GM18508 (cell line): ENCODE measurements around the gene MTHFD2L.
"Not testable (repeated sequence)": the region's sequence is repeated elsewhere in the genome, so short reads cannot be mapped to it uniquely, and the experiment has no call there.

Source experiments
- ATAC-seq: cut with Tn5 transposase; IDR thresholded peaks from one replicate; pipeline ENCODE4 v1.9.1; 2021; ENCODE audit warnings: moderate number of reproducible peaks; ENCODE audit not compliant: insufficient read depth, unreplicated experiment

The MTHFD2L gene

DNA sequence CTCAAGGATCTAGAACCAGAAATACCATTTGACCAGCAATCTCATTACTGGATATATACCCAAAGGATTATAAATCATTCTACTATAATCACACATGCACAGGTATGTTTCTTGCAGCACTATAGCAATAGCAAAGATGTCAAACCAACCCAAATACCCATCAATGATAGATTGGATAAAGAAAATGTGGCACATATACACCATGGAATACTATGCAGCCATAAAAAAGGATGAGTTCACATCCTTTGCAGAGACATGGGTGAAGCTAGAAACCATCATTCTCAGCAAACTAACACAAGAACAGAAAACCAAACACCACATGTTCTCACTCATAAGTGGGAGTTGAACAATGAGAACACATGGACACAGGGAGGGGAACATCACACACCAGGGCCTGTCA, 25.7 kb upstream of the MTHFD2L start:
- not testable (repeated sequence) for ATAC-seq

GRCh38 chr4:74132944-74133343, 25.0 kb upstream of the MTHFD2L start:
- no peak for ATAC-seq

- peak; percentile 70 for ATAC-seq
Measured at GRCh38 chr4:74133786-74134499, 24.0 kb upstream of the MTHFD2L start.

- ATAC-seq, result no peak
Measured at GRCh38 chr4:74134500-74134852, 23.4 kb upstream of the MTHFD2L start.

DNA sequence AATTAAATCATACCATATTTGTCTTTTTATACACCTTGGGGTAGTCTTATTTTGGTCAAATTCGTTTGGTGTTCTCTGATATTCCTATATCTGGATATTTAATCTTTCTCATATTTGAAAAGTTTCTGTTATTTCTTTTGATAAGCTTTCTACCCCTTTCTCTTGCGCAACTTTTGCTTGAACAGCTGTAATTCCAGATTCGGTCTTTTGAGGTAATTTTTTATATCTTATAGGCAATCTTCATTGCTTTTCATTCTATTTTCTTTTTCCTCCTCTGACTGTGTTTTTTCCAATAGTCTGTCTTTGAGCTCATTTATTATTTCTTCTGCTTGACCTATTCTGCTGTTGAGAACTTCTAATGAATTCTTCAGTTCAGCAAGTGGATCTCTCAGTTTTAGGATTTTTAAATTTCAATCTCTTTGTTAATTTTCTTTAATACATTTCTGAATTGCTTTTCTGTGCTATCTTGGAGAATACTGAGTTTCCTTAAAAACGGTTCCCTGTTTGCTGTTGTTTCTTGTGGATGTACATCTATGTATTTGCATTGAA, 11.3 kb upstream of the MTHFD2L start:
- no peak for ATAC-seq

GRCh38 chr4:74148205-74148604, 9.7 kb upstream of the MTHFD2L start:
- ATAC-seq, result no peak

GRCh38 chr4:74152836-74153235, 5.1 kb upstream of the MTHFD2L start:
- ATAC-seq, result no peak

- no peak for ATAC-seq
Measured at GRCh38 chr4:74156521-74156920, 1.4 kb upstream of the MTHFD2L start.

GRCh38 chr4:74157154-74157553, 764 bp upstream of the MTHFD2L start:
- ATAC-seq, result no peak

DNA sequence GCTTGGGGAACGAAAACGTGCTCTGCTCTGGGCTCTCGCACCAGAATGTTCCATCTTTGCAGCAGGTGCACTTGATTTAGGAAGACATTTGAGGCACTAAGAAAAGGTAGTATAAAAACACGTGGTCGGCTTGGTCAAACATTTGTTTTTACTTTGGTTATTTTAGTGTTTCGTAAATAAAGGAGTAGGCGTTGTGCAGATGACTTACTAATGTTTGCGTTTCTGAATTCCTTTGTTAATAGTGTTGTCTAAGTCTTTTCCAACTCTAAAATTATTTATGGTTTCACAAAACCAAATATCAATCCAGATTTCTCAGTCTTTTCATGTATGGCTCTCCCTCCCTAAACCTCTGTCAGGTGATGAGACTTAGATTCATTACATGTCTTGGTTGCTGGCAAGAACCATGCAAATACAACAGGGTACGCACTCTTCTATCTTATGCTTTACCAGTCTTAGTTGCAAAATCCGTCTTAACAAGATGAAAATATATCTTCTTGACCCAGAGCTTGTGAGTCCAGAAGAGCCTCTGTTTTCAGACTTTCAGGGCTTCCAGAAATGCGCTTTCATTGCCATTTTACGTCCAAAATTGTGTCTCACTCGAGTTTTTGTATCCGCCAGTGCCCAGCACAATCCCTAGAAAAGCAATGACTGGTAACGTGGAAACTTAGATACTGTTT, 686 bp downstream of the MTHFD2L start:
- ATAC-seq, result no peak

- ATAC-seq, result no peak
Measured at GRCh38 chr4:74159143-74159709, 1.3 kb downstream of the MTHFD2L start.

DNA sequence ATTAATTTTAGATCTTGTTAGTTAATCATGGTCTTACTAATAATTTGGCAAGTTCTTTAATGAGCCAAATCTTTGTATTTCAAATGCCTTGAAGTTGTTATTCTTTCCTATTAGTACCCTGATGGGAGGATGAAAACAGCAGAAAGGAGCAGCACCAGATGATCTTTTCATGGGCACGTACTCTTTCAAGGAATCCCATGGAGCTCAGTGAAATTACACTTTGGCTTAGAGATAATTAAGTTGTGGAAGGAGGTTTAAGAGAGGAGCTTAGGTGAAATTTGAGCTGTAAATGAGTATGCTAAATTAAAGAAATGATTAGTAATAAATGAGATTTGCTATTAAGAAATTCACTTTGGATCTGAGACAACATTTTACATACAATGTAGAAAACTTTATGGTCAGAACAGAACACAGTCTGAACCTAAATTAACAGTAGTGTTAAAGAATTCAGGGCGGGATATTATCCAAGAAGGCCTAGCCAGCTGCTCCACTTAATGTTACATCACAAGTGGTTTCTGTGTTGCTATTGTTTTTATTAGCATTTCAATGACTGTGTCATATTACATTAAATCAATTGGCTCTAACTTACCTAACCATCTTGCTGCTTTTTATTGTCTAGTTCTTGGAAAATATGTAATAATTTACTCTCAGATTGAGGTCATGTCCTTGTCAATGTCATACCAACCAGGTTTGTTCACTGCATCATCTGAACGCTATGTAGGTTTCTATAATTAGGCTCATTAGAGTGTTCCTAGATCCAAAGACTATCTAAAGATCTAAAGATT, 3.9 kb downstream of the MTHFD2L start:
- ATAC-seq, result no peak

GRCh38 chr4:74166135-74166534, 8.2 kb downstream of the MTHFD2L start:
- no peak for ATAC-seq

DNA sequence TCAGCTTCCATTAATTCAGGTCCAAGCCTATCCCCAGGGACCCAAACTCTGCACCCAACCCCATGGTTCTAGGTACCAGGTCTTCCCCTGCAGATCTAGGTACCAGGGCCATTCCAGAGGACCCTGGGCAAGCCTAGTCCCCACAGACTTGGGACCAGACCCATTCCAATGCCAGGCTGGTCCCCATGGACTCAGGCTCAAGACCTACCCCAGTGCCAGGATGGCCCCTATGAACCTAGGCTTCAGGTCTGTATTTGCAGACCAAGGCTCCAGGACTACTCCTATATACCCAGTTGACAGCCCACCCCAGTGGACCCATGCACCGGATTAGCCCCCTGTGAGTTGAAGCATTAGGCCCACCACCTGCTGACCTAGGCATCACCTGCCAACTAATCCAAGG, 8.9 kb downstream of the MTHFD2L start:
- ATAC-seq, result no peak

GRCh38 chr4:74167585-74167984, 9.7 kb downstream of the MTHFD2L start:
- no peak for ATAC-seq

DNA sequence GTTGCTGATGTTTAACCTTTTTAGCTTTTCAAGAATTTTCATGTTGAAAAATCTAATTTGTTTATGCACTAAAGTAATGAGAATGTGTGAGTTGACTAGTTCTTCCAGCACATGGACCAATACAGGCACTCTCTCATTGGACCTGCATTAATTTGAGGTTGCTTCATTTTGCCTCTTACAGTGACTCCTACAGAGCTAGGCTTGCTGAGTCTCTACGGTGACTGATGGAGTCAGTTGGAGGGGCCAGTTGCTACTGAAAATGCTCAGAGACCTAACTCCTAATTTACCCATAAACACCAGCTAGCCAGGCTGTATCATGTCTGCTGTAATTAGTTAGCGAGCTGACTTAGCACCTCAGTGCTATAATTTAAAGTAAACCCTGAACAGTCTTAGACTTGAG, 10.9 kb downstream of the MTHFD2L start:
- no peak for ATAC-seq

DNA sequence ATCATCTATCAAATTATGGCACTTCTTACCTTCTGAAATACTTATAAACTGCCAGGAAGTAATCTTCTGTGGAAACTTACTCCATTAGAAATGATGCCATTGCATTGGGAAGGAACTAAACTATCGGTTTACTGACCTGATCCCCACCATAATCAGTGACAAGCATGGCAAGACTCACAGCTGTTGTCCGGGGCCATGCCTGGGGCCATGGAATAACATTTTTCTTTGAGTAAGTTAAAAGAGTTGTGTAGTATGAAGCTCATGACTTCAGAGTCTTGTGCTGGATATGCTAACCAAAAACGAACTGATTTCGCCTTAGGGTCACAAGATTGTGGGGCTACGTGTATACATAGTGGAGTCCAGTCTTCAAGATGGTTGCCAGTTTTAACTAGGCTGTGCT, 15.4 kb downstream of the MTHFD2L start:
- ATAC-seq, result no peak

DNA sequence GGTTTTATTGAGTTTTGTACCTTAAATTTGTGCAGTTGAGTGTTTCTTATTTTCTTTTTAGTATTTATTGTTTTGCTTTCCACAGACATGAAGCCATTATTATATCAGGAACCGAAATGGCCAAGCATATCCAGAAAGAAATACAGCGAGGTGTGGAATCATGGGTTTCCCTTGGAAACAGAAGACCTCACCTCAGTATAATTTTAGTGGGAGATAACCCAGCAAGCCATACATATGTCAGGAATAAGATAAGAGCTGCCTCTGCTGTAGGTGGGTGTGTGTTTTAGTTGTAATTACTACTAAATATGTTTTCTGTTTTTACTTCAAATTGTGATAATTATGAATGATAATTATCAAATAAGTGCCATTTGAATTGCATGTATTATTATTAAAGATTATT, 16.5 kb downstream of the MTHFD2L start:
- ATAC-seq, result no peak

DNA sequence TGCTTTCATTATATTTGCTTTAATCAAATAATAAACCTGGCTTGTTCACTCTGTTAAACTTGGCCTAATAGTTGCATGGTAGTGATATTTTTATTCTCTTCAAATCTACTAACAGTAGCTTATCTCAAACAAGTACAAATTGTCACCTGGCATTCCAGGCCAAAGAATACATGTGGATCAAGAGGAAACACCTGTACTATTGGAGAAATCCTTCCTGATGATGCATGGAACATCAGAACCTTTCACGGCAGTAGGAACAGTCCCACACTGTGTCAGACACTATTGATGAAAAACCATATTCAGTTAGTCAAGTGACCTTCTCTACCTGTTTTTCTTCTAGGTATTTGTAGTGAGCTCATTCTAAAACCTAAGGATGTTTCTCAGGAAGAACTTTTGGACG, 17.0 kb downstream of the MTHFD2L start:
- no peak for ATAC-seq

- ATAC-seq, result no peak
Measured at GRCh38 chr4:74175379-74175778, 17.5 kb downstream of the MTHFD2L start.

- no peak for ATAC-seq
Measured at GRCh38 chr4:74178798-74179197, 20.9 kb downstream of the MTHFD2L start.
